ENCODE data around the gene LUZP2.

The LUZP2 gene

GRCh38 chr11:24819863-24820434 lies 323.1 kb downstream of the LUZP2 start:
- no peak for DNase-seq (ENCODE audit: extremely low read depth, low read depth)
- TF ChIP-seq CTCF (IDR thresholded peaks at IDR 0.05; ENCODE audit: low read depth, low read length): no peak

DNA sequence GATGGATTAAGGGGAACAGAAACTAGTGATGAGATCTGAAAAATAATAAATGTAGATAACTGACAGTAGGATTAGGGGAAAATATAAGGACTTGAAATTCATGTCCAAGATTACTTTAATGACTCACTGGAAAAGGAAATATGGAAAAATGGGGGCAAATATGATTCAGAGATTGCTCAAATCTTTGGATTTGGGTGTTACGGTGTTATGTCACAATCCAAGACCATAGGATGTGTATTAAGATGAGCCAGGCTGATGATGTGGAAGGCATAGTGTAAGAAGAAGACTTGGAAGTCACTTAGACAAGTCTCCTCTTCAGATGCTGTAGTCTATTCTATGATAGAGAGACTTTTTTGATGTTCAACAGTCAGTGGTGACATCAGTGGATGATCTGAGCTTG lies 323.7 kb downstream of the LUZP2 start:
- no peak for TF ChIP-seq CTCF (IDR thresholded peaks at IDR 0.05; ENCODE audit: low read depth, low read length)
- DNase-seq (ENCODE audit: extremely low read depth, low read depth): no peak

GRCh38 chr11:24828938-24829605 lies 332.2 kb downstream of the LUZP2 start:
- no peak for TF ChIP-seq CTCF (IDR thresholded peaks at IDR 0.05; ENCODE audit: low read depth, low read length)
- no peak for DNase-seq (ENCODE audit: extremely low read depth, low read depth)

GRCh38 chr11:24833573-24833972 lies 336.7 kb downstream of the LUZP2 start:
- no peak for TF ChIP-seq CTCF (IDR thresholded peaks at IDR 0.05; ENCODE audit: low read depth, low read length)
- DNase-seq (ENCODE audit: extremely low read depth, low read depth): no peak

DNA sequence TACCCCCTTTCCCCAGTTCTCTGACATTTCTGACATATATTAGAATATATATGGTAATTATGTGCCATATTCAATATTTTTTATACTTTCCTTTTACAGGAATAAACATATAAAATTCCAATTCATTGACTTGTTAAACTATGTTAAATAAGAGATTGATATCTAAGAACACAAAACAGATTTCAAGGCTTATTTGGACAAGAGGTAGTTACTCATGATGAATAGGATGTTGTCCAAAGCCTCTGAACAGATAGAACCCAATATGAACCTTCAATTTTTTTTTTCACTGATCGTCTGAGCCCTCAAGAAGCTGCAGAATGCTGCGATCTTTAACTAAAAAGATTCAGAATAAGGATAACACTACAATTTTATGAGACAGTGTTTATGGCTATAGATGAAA lies 340.3 kb downstream of the LUZP2 start:
- DNase-seq (ENCODE audit: extremely low read depth, low read depth): no peak
- TF ChIP-seq CTCF (IDR thresholded peaks at IDR 0.05; ENCODE audit: low read depth, low read length): no peak

DNA sequence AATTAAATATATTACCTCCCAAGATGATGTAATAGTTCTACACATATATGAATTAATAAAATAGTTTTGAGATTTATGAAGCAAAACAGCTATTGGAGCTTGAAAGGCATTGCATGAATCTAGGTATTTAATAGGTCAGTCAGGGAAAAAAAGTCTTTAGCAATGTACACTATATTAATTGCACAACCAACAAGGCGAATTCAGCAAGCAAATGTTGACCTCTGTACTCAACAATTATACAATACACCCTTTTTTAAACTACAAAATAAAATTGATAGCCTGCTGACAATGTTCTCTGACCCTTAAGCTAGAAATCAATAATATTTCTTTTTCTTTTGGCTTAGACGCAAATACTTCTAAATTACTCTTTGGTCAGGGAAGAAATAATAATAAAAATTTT lies 345.5 kb downstream of the LUZP2 start:
- DNase-seq (ENCODE audit: extremely low read depth, low read depth): no peak
- TF ChIP-seq CTCF (IDR thresholded peaks at IDR 0.05; ENCODE audit: low read depth, low read length): no peak

- DNase-seq (ENCODE audit: extremely low read depth, low read depth): no peak
- no peak for TF ChIP-seq CTCF (IDR thresholded peaks at IDR 0.05; ENCODE audit: low read depth, low read length)
Measured at GRCh38 chr11:24844406-24844805, 347.6 kb downstream of the LUZP2 start.

Data from AG09319 (cell line).